GM10266 (cell line): Measurements from ENCODE around the gene SYNPR.

Experiments
- DNase-seq: peaks from one replicate; pipeline ENCODE4 v3.0.0; 2012; ENCODE audit errors: extremely low spot score
- TF ChIP-seq, protein P1 (sequence below): IDR thresholded peaks from 2 replicates; pipeline ENCODE4 v1.5.1; 2012; ENCODE audit warnings: mild to moderate bottlenecking, low read depth; ENCODE audit not compliant: control insufficient read depth, insufficient read depth; ENCODE audit errors: missing control alignments

Gene SYNPR

DNA sequence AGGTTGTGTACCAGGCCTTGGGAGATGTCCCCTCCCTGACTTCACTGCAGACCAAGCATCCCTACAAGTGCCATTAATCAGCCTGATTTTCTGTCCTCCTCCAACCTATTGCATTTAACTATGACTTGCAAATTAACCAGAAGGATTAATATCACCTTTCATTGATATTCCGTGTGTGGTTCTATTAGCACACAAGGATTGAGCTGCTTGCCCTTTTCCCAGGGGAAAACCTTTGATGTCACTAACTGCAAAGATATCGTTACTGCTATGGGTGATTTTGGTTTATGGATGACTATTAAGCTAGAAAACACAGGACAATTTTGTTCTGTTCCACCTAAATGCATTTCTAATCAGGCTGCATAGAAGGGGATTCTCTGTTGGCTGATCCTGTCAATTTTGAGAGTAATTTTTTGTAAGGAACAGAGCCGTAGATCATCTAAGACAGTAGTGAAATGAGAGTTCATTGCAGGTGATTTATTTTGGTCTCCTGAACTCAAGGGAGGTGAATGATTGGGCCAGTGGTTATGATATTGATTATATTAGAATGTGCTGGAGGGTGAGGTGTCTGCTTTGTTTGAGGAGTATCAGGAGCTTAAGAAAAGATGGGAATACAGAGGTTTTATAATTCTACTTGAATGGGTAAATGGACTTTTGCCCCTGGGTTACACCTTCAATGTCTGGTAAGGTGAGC, 196.9 kb downstream of the SYNPR start:
- no peak for DNase-seq
- TF ChIP-seq, protein P1, sequence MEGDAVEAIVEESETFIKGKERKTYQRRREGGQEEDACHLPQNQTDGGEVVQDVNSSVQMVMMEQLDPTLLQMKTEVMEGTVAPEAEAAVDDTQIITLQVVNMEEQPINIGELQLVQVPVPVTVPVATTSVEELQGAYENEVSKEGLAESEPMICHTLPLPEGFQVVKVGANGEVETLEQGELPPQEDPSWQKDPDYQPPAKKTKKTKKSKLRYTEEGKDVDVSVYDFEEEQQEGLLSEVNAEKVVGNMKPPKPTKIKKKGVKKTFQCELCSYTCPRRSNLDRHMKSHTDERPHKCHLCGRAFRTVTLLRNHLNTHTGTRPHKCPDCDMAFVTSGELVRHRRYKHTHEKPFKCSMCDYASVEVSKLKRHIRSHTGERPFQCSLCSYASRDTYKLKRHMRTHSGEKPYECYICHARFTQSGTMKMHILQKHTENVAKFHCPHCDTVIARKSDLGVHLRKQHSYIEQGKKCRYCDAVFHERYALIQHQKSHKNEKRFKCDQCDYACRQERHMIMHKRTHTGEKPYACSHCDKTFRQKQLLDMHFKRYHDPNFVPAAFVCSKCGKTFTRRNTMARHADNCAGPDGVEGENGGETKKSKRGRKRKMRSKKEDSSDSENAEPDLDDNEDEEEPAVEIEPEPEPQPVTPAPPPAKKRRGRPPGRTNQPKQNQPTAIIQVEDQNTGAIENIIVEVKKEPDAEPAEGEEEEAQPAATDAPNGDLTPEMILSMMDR: no peak

DNA sequence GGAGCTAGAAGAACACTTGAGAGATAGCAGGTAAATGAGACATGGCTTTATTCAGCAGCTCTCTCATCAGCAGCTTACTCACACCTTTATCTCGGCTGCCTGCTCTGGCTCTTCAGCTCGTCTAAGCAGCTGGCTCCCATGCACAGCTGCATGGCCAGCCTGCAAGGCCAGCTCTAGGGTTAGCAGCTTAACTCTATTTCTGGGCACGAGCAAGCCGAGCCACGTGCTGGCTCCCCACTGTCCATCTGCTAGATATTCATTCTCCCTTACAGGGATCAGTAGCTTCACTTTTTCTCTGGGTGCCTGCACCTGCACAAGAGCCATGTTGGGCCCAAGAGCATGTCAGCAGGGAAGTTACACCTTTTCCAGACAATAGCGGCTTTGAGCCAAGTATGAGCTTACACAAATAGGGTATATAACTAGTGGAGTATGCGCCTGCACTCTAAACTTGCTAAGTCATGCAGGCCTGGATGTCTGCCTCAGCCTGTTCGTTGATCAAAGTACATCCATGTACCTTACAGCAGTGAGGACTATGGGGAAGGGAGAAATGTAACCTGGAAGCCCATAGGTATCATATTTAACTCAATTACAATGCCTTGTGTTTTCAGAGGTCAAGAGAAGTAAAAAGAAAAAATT, 199.5 kb downstream of the SYNPR start:
- no peak for DNase-seq

DNA sequence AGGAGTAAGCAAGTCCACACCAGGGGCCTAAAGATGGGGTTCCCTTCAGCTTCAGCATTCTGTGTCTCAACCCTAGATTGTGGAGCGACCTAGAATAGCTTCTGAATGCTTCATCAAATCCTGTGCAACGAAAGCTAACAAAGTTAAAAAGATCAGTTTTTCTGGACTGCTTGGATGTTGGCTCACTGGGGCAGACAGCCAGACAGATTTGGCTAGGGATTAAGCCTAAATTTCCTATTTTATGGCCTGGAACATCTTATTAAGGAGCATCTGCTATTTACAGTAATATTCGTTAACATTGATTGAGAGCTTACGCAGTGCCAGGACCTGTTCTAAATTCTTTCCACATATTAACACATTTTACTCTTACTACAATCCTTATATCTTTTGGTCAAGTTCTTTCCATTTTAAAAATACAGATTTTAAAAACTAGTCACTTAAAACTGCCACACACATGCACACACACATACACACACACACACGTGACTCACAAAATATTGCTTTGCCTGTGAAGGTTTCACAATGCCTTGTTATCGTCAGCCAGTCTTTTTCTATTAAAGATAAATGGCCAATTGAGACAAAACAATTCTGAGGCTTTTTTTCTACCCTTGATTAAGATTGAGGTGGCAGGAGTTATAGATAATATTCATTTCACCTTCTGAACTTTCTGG, 201.0 kb downstream of the SYNPR start:
- no peak for DNase-seq
- TF ChIP-seq, protein P1: no peak

More for the DNA sequence above, 199.5 kb downstream of the SYNPR start:
- TF ChIP-seq, protein P1: no peak

DNA sequence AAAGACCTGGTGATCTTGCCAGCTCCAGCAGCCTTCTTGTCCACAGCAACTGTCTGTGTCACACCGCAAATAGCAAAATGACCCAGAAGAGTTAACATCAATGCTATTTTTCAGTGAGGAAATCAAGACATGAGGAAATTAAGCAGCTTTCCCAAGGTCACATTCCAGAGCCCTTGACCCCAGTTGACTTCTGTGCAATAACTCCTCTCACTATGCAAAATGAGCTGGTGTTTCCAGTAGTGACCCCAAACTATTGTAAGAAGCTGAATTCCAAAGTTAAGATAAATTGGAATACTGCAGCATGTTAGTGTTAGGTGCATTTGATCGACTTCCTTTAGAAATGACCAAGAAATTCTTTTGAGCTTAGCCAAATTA, 201.5 kb downstream of the SYNPR start:
- DNase-seq: no peak
- TF ChIP-seq, protein P1: no peak

DNA sequence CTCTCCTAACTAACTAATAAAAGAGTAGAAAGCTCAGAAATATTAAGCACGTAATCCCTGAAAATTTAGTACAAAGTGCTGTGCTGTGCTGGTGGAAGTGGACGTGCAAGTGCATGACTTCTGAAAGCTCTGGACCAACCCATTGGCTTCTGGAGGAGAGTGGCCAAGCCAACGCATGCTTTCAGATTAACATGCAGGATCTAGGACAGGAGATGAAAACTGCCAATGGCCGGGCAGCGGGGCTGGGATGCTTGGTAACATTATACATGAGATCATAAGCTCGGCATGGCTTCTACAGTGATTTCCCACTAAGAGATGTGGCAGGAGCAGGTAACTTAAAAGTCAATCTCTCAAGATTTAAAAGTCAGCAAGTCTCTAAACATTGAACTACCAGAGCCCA, 203.5 kb downstream of the SYNPR start:
- TF ChIP-seq, protein P1: no peak
- no peak for DNase-seq

DNA sequence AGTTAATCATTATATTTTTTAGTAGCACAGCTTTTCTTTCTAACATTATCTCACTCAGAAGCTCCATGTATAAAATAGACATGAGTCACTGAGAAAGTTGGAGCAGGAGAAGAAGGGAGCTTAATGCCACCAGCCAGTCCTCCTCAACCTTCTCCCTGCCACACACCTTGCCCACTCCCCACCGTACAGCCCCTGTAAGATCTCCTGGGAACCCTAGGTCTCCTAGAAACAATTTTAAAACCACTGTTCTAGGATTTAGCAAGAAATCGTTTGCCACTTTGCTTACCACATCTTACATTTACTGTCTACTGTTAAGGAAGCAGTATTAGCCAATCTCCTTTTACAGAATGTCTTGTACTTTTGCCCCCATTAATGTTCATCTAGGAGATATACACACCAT, 204.2 kb downstream of the SYNPR start:
- TF ChIP-seq, protein P1: no peak
- no peak for DNase-seq

DNA sequence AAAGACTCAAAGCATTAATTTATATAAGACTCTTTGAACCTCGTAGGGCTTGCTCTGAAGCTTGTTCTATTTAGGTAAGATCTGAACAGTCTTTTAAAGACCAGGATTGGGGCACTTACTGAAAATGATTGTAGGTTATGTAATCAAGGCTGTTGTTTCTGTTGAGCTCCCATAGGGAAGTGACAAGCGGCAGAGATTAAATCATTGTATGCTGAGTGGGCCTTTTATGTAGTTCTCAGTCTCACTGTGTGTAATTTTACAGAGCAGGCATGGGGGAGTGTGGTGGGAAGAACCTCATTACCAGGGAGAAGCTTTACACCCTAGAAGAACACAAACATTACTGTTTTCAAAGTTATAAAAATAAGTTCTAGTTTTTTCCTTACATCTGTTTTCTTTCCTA, 214.4 kb downstream of the SYNPR start:
- TF ChIP-seq, protein P1: no peak
- no peak for DNase-seq
